SK-N-SH (cell line): ENCODE results near the gene ABCG1. TPM values are rescaled to one million over a fixed set of nuclear protein-coding genes. Genes with fewer than 3 reads are reported as not detected.

Source experiments
- CTCF ChIA-PET: fragments of 300-600, 350-600 bp; formaldehyde crosslinking; extraction: SDS; loops from one replicate; lab custom pipeline; 2021; lab: Yijun Ruan, JAX
- POLR2A ChIA-PET: fragments of 350-600 bp; sonication (Branson Sonifier 250); formaldehyde crosslinking; extraction: SDS; loops from one replicate; lab custom pipeline; 2020; ENCODE audit warnings: antibody characterized with exemption, inconsistent platforms; lab: Yijun Ruan, JAX
- DNase-seq: peaks from one replicate; pipeline ENCODE4 v3.0.0; 2012
- H2AFZ ChIP-seq: fragments of 200-600 bp; sonication (generic); 2 replicates; pipeline ENCODE4 v1.8.1; 2016; ENCODE audit warnings: antibody characterized with exemption, mild to moderate bottlenecking, low read depth
- H3F3A ChIP-seq: fragments of 200-600 bp; sonication (generic); replicated peaks from 2 replicates; pipeline ENCODE3; 2016; ENCODE audit warnings: antibody characterized with exemption, mild to moderate bottlenecking; ENCODE audit not compliant: insufficient read depth
- H3K27ac ChIP-seq, 2 experiments: fragments of 200-500 bp in 1 of 2; fragments of 200-600 bp in 1 of 2; sonication (Bioruptor generic) in 1 of 2; sonication (generic), shearing (Covaris generic) in 1 of 2; 2 replicates each; pipeline versions ENCODE4 v1.5.1 to v1.6.1; 2014 to 2016; ENCODE audit warnings: low read depth in 2 of 2, inconsistent platforms in 1 of 2, low read length in 1 of 2, mild to moderate bottlenecking in 1 of 2, mixed read lengths in 1 of 2
- H3K27me3 ChIP-seq: fragments of 200-600 bp; sonication (generic), shearing (Covaris generic); 2 replicates; pipeline ENCODE4 v1.6.1; 2016; ENCODE audit warnings: mixed run types; ENCODE audit not compliant: insufficient read depth
- H3K36me3 ChIP-seq, 2 experiments: fragments of 200-500 bp in 1 of 2; fragments of 200-600 bp in 1 of 2; sonication (Bioruptor generic) in 1 of 2; sonication (generic) in 1 of 2; replicated peaks in 1 of 2; 2 replicates each; pipeline versions ENCODE3 to v1.5.1; 2014 to 2016; ENCODE audit warnings: low read length in 1 of 2, mild to moderate bottlenecking in 1 of 2; ENCODE audit not compliant: insufficient read depth in 2 of 2, control insufficient read depth in 1 of 2
- H3K4me1 ChIP-seq, 2 experiments: fragments of 200-500 bp in 1 of 2; fragments of 200-600 bp in 1 of 2; sonication (Bioruptor generic) in 1 of 2; sonication (generic), shearing (Covaris generic) in 1 of 2; 2 replicates each; pipeline versions ENCODE4 v1.5.1 to v1.6.1; 2014 to 2016; ENCODE audit warnings: low read depth in 1 of 2, low read length in 1 of 2, mixed run types in 1 of 2; ENCODE audit not compliant: insufficient read depth in 2 of 2, control insufficient read depth in 1 of 2
- H3K4me2 ChIP-seq: fragments of 200-600 bp; sonication (generic), shearing (Covaris generic); 2 replicates; pipeline ENCODE4 v1.6.1; 2017; ENCODE audit warnings: mixed run types
- H3K4me3 ChIP-seq, 2 experiments: fragments of 200-500 bp in 1 of 2; fragments of 200-600 bp in 1 of 2; sonication (Bioruptor generic) in 1 of 2; sonication (generic), shearing (Covaris generic) in 1 of 2; 2 replicates each; pipeline versions ENCODE4 v1.5.1 to v1.8.1; 2014 to 2016; ENCODE audit warnings: low read depth in 2 of 2, inconsistent platforms in 1 of 2, low read length in 1 of 2, mild to moderate bottlenecking in 1 of 2, mixed read lengths in 1 of 2, moderate library complexity in 1 of 2
- H3K79me2 ChIP-seq: fragments of 200-600 bp; sonication (generic); 2 replicates; pipeline ENCODE4 v1.8.1; 2017; ENCODE audit warnings: mild to moderate bottlenecking; ENCODE audit not compliant: insufficient read depth
- H3K9ac ChIP-seq: fragments of 200-600 bp; sonication (generic); 2 replicates; pipeline ENCODE4 v1.6.1; 2017; ENCODE audit warnings: mixed run types
- H3K9me2 ChIP-seq: fragments of 200-600 bp; sonication (generic); 2 replicates; pipeline ENCODE4 v1.6.1; 2017; ENCODE audit warnings: mixed run types
- H3K9me3 ChIP-seq: fragments of 200-600 bp; sonication (generic); 2 replicates; pipeline ENCODE4 v1.6.1; 2017; ENCODE audit warnings: mixed run types, mild to moderate bottlenecking, moderate library complexity
- H4K20me1 ChIP-seq: fragments of 200-600 bp; sonication (generic); 2 replicates; pipeline ENCODE4 v1.6.1; 2017; ENCODE audit warnings: mild to moderate bottlenecking, mixed run types; ENCODE audit not compliant: insufficient read depth
- CHD2 ChIP-seq: fragments of 150-350 bp; IDR thresholded peaks from 2 replicates; pipeline ENCODE4 v1.6.1; 2018; ENCODE audit warnings: low read length; ENCODE audit not compliant: partially characterized antibody
- EP300 ChIP-seq, 2 experiments: IDR thresholded peaks; 2 replicates each; pipeline versions ENCODE4 v1.4.0 to v1.6.1; 2012; ENCODE audit warnings: borderline replicate concordance in 1 of 2, low read depth in 1 of 2, low read length in 1 of 2
- FOXJ3 ChIP-seq: sonication (generic); formaldehyde crosslinking; IDR thresholded peaks from 2 replicates; pipeline ENCODE4 v1.5.1; 2020; ENCODE audit warnings: mild to moderate bottlenecking, missing genetic modification reagents
- FOXM1 ChIP-seq: IDR thresholded peaks from 2 replicates; pipeline ENCODE4 v1.4.0; 2012; ENCODE audit warnings: low read depth, mild to moderate bottlenecking
- GATA2 ChIP-seq: sonication (generic); formaldehyde crosslinking; IDR thresholded peaks from 2 replicates; pipeline ENCODE4 v1.5.0; 2020; ENCODE audit warnings: mild to moderate bottlenecking, missing genetic modification reagents
- IRF3 ChIP-seq: fragments of 150-350 bp; IDR thresholded peaks from 2 replicates; pipeline ENCODE4 v1.6.1; 2016; ENCODE audit warnings: mild to moderate bottlenecking, low read depth, low read length
- MAX ChIP-seq: IDR thresholded peaks from 2 replicates; pipeline ENCODE4 v1.4.0; 2012; ENCODE audit warnings: low read depth
- MXI1 ChIP-seq: IDR thresholded peaks from 2 replicates; pipeline ENCODE4 v1.6.1; 2012; ENCODE audit warnings: mild to moderate bottlenecking, low read depth, low read length, improper control_type of control experiment
- RAD21 ChIP-seq: IDR thresholded peaks from 2 replicates; pipeline ENCODE4 v1.6.1; 2012; ENCODE audit warnings: mild to moderate bottlenecking, low read length
- RCOR1 ChIP-seq: fragments of 150-350 bp; IDR thresholded peaks from 2 replicates; pipeline ENCODE4 v1.6.1; 2017; ENCODE audit warnings: antibody characterized with exemption, low read length
- REST ChIP-seq: IDR thresholded peaks from 2 replicates; pipeline ENCODE4 v1.6.1; 2012; ENCODE audit warnings: mild to moderate bottlenecking, low read depth, low read length, moderate library complexity
- RXRA ChIP-seq: IDR thresholded peaks from 2 replicates; pipeline ENCODE4 v1.4.0; 2012; ENCODE audit warnings: low read depth, mild to moderate bottlenecking, borderline replicate concordance
- SIN3A ChIP-seq: IDR thresholded peaks from 2 replicates; pipeline ENCODE4 v1.6.1; 2012; ENCODE audit warnings: low read depth, mild to moderate bottlenecking, low read length, moderate library complexity, borderline replicate concordance
- SMC3 ChIP-seq: IDR thresholded peaks from 2 replicates; pipeline ENCODE4 v1.6.1; 2012; ENCODE audit warnings: low read depth, low read length, improper control_type of control experiment
- TAF1 ChIP-seq: IDR thresholded peaks from 2 replicates; pipeline ENCODE4 v1.6.1; 2012; ENCODE audit warnings: low read depth, mild to moderate bottlenecking, low read length, moderate library complexity, borderline replicate concordance
- TCF12 ChIP-seq: IDR thresholded peaks from 2 replicates; pipeline ENCODE4 v1.4.0; 2012
- USF1 ChIP-seq: IDR thresholded peaks from 2 replicates; pipeline ENCODE4 v1.4.0; 2012; ENCODE audit warnings: low read depth, borderline replicate concordance
- USF2 ChIP-seq: fragments of 150-350 bp; IDR thresholded peaks from 2 replicates; pipeline ENCODE4 v1.6.1; 2017; ENCODE audit warnings: antibody characterized with exemption, low read length, low read depth, borderline replicate concordance
- YY1 ChIP-seq: IDR thresholded peaks from 2 replicates; pipeline ENCODE4 v1.4.0; 2012; ENCODE audit warnings: low read depth, mild to moderate bottlenecking
- WGBS: methylation state at CpG from one replicate; pipeline ENCODE4 v1.1.6; 2017; ENCODE audit warnings: low lambda C conversion rate; 5-methylcytosine and 5-hydroxymethylcytosine counted together
- polyA plus RNA-seq, 3 experiments: library from polyadenylated mRNA; depleted of rRNA; stranded (reverse); fragments of >200 nt; gene quantifications; 2 replicates each; pipeline ENCODE4 v1.2.3, GENCODE V29; 2012

Gene ABCG1
- polyA plus RNA-seq, 1 of the 3 experiments (the other 2 are of a cell fraction): 0.07 TPM

GRCh38 chr21:42254651-42255601 lies 36.0 kb downstream of the ABCG1 start:
- ChIA-PET POLR2A (no interaction called here), CTCF (interaction anchor here (1.2 to 3.4 kb wide), 4 partner anchors 16 to 137 kb away, joined by 3 to 15 read pairs (median 4); no protein-coding TSS in a partner anchor)
- 60% methylated on average over 10 of the region's 17 CpGs for WGBS
- Histone ChIP-seq H3K27ac (no peak overlapping the region), H3K9me3 (no peaks in the 10 kb centered on the region), H3K4me2 (no peak overlapping the region), H3K4me1 (peaks cover 0 to 37% of the 10 kb centered on the region in 2 experiments; a peak in 1 of 4 replicates), H3K27me3 (no peaks in the 10 kb centered on the region), H3K4me3 (no peak overlapping the region), H3K9ac (no peak overlapping the region), H4K20me1 (no peaks in the 10 kb centered on the region), H3F3A (no peaks in the 10 kb centered on the region), H3K9me2 (no peaks in the 10 kb centered on the region), H2AFZ (no peak overlapping the region), H3K36me3 (no peaks in the 10 kb centered on the region), H3K79me2 (no peaks in the 10 kb centered on the region)
- no peak for DNase-seq
- TF ChIP-seq SMC3: no peak
- TF ChIP-seq TAF1: no peak
- TF ChIP-seq FOXM1: no peak
- no peak for TF ChIP-seq IRF3
- no peak for TF ChIP-seq GATA2
- TF ChIP-seq USF2: no peak
- no peak for TF ChIP-seq RXRA
- no peak for TF ChIP-seq MAX
- no peak for TF ChIP-seq EP300 (IDR thresholded peaks at IDR 0.05; ENCODE audit: borderline replicate concordance in 1 of 2, low read depth in 1 of 2, low read length in 1 of 2)
- no peak for TF ChIP-seq USF1
- TF ChIP-seq YY1: no peak
- TF ChIP-seq CHD2: no peak
- TF ChIP-seq REST: no peak
- TF ChIP-seq SIN3A: no peak
- no peak for TF ChIP-seq RAD21
- TF ChIP-seq RCOR1: no peak
- TF ChIP-seq MXI1: no peak
- no peak for TF ChIP-seq FOXJ3
- TF ChIP-seq TCF12: no peak
